Kidney (tissue), 14 donors: Measurements from ENCODE around the gene TULP4. TPM values are rescaled to one million over a fixed set of nuclear protein-coding genes. Genes with fewer than 3 reads are reported as not detected.
"Not testable (repeated sequence)": the region's sequence is repeated elsewhere in the genome, so short reads cannot be mapped to it uniquely, and the experiment has no call there.

Experiments
- DNase-seq, 5 donors: peaks; one replicate each; pipeline ENCODE4 v3.0.0-alpha.2; 2013 to 2020
- FAIRE-seq: peaks from 2 replicates; lab custom pipeline; 2012; peaks lifted over from hg19 to GRCh38; lab: Jason Lieb, UNC
- H3K27ac ChIP-seq, 2 donors: one replicate each; pipeline ENCODE4 v1.7.0; 2013; ENCODE audit warnings: low read depth in 2 of 2, low read length in 2 of 2, inconsistent platforms in 1 of 2
- H3K27me3 ChIP-seq: one replicate; pipeline ENCODE4 v1.7.1; 2013; ENCODE audit warnings: low read length, inconsistent platforms; ENCODE audit not compliant: control insufficient read depth, insufficient read depth
- H3K36me3 ChIP-seq, 3 donors: one replicate each; pipeline versions ENCODE4 v1.7.0 to v1.7.1; 2013; ENCODE audit warnings: low read length in 3 of 3, control low read depth in 1 of 3, inconsistent platforms in 1 of 3; ENCODE audit not compliant: insufficient read depth in 3 of 3, control insufficient read depth in 2 of 3
- H3K4me1 ChIP-seq, 3 donors: one replicate each; pipeline versions ENCODE4 v1.7.0 to v1.7.1; 2013; ENCODE audit warnings: low read length in 3 of 3, inconsistent platforms in 1 of 3, low read depth in 1 of 3; ENCODE audit not compliant: control insufficient read depth in 2 of 3, insufficient read depth in 2 of 3
- H3K4me3 ChIP-seq, 3 donors: one replicate each; pipeline versions ENCODE4 v1.7.0 to v1.8.1; 2013; ENCODE audit warnings: low read length in 3 of 3, control low read depth in 1 of 3, inconsistent platforms in 1 of 3
- H3K9ac ChIP-seq, 3 donors: one replicate each; pipeline versions ENCODE4 v1.7.0 to v1.7.1; 2013; ENCODE audit warnings: low read length in 3 of 3, control low read depth in 1 of 3, inconsistent platforms in 1 of 3
- H3K9me3 ChIP-seq, 3 donors: one replicate each; pipeline versions ENCODE4 v1.7.0 to v1.7.1; 2013; ENCODE audit warnings: low read length in 3 of 3, control low read depth in 1 of 3, inconsistent platforms in 1 of 3; ENCODE audit not compliant: control insufficient read depth in 2 of 3, insufficient read depth in 1 of 3
- CTCF ChIP-seq: IDR thresholded peaks from 3 replicates; pipeline ENCODE4 v1.5.1; 2012; ENCODE audit warnings: mild to moderate bottlenecking, moderate library complexity, borderline replicate concordance; ENCODE audit not compliant: insufficient read depth; ENCODE audit errors: extremely low read depth
- intact Hi-C: fragments of 100-400 bp; cut with DNase I; formaldehyde crosslinking; loops from one replicate; pipeline ENCODE4 v1.11.1; 2022
- polyA plus RNA-seq: library from polyadenylated mRNA; stranded (reverse); fragments of 350-450 nt; fragmentation: Illumina TruSeq; extraction: RNeasy Lipid Tissue Mini Kit (QIAGEN cat#74804); gene quantifications from one replicate; pipeline ENCODE4 v1.2.3, GENCODE V29; 2014; ENCODE audit warnings: low read depth, low replicate concordance; ENCODE audit not compliant: insufficient read depth
- total RNA-seq: library from RNA; stranded (reverse); fragmentation: NEBNext Ultra II Directional; extraction: Animal tissue kit (Norgen Biotek cat#: 25700); gene quantifications from one replicate; pipeline ENCODE4 v1.2.1, GENCODE V29; 2021
- donor health status: control.
- donor health status: control.
- donor health status: control.
- donor health status: control.
- donor health status: control.
- donor health status: DM: yes; HTN: yes; CAD: no.
- donor health status: Normal renal cell carcinoma (clear cell type).

Gene TULP4
- total and polyA plus RNA-seq, 2 donors from 2014 or later: 3.3 to 114 TPM

GRCh38 chr6:158522616-158523015 lies 210.4 kb downstream of the TULP4 start:
- Histone ChIP-seq H3K4me1 (peaks cover 0 to 9% (median 5%) of the 10 kb centered on the region in 3 donors), H3K4me3 (no peak overlapping the region), H3K27me3 (no peaks in the 10 kb centered on the region), H3K9ac (no peak overlapping the region), H3K9me3 (no peaks in the 10 kb centered on the region), H3K36me3 (no peaks in the 10 kb centered on the region), H3K27ac (no peak overlapping the region)
- intact Hi-C loops: no loop called here
- DNase-seq (no peak), FAIRE-seq (no peak)
- no peak for TF ChIP-seq CTCF

- H3K4me3 ChIP-seq: no peak overlapping the region
- no peak for TF ChIP-seq CTCF
- no peaks in the 10 kb centered on the region for H3K36me3 ChIP-seq
- H3K9ac ChIP-seq: no peak overlapping the region
- DNase-seq: no peak
- H3K4me1 ChIP-seq: no peaks in the 10 kb centered on the region
- FAIRE-seq: no peak
- intact Hi-C loops: no loop called here
- H3K27me3 ChIP-seq: no peaks in the 10 kb centered on the region
- no peak overlapping the region for H3K27ac ChIP-seq
- H3K9me3 ChIP-seq: peaks cover 0 to 3% (median 0%) of the 10 kb centered on the region in 3 donors
Measured at GRCh38 chr6:158524311-158524710, 212.0 kb downstream of the TULP4 start.

GRCh38 chr6:158527858-158528257 lies 215.6 kb downstream of the TULP4 start:
- H3K9me3 ChIP-seq, intact Hi-C loops, H3K4me3 ChIP-seq, H3K27me3 ChIP-seq, H3K9ac ChIP-seq, DNase-seq, H3K4me1 ChIP-seq, H3K36me3 ChIP-seq, FAIRE-seq, H3K27ac ChIP-seq: not testable (repeated sequence)

GRCh38 chr6:158528826-158529225 lies 216.6 kb downstream of the TULP4 start:
- TF ChIP-seq CTCF: no peak
- H3K27me3 ChIP-seq: no peaks in the 10 kb centered on the region
- no peak for DNase-seq
- peaks cover 0 to 3% (median 0%) of the 10 kb centered on the region in 3 donors for H3K9me3 ChIP-seq
- H3K4me1 ChIP-seq: no peaks in the 10 kb centered on the region
- H3K4me3 ChIP-seq: no peak overlapping the region
- intact Hi-C loops: no loop called here
- FAIRE-seq: no peak
- H3K27ac ChIP-seq: no peak overlapping the region
- H3K36me3 ChIP-seq: no peaks in the 10 kb centered on the region
- no peak overlapping the region for H3K9ac ChIP-seq
